Activated T-helper 2 cell treated with anti-CD3 and anti-CD28 coated beads, Interferon-gamma antibody, Interleukin-2, Interleukin-4, amounts not matched to agents 10 μg/mL and 5 μg/mL and 100 μg/mL, durations not matched to agents 14 hours and 24 hours and 36 hours (primary cell): ENCODE data around the gene UBE2V1. TPM values are rescaled to one million over a fixed set of nuclear protein-coding genes. Genes with fewer than 3 reads are reported as not detected.
A peak's percentile ranks its signal among the peaks of the same experiment; 100 is the strongest.
"Not testable (repeated sequence)": the region's sequence is repeated elsewhere in the genome, so short reads cannot be mapped to it uniquely, and the experiment has no call there.

Source experiments
- DNase-seq: peaks from one replicate; pipeline ENCODE4 v3.0.0; 2021; ENCODE audit warnings: low spot score
- H3K27ac Mint-ChIP-seq: one replicate; pipeline ENCODE4 v1.8.0; 2021; ENCODE audit warnings: mixed read lengths
- H3K27me3 Mint-ChIP-seq: one replicate; pipeline ENCODE4 v1.8.0; 2021; ENCODE audit warnings: low read depth, mixed read lengths
- H3K36me3 Mint-ChIP-seq: one replicate; pipeline ENCODE4 v1.8.0; 2021; ENCODE audit warnings: low read depth, mixed read lengths
- H3K4me1 Mint-ChIP-seq: one replicate; pipeline ENCODE4 v1.8.0; 2021; ENCODE audit warnings: low read depth, mixed read lengths
- H3K4me3 Mint-ChIP-seq: one replicate; pipeline ENCODE4 v1.8.0; 2021; ENCODE audit warnings: low read depth, mild to moderate bottlenecking, moderate library complexity, mixed read lengths
- H3K9me3 Mint-ChIP-seq: one replicate; pipeline ENCODE4 v1.8.0; 2021; ENCODE audit warnings: mixed read lengths
- intact Hi-C: fragments of 100-400 bp; cut with micrococcal nuclease; formaldehyde crosslinking; loops from one replicate; pipeline ENCODE4 v1.15.1; 2023
- total RNA-seq: library from RNA; stranded (reverse); gene quantifications from 2 replicates; pipeline ENCODE4 v1.2.3, GENCODE V29; 2022

The UBE2V1 gene
- total RNA-seq, 1 donor from 2014 or later = 174 TPM

DNA sequence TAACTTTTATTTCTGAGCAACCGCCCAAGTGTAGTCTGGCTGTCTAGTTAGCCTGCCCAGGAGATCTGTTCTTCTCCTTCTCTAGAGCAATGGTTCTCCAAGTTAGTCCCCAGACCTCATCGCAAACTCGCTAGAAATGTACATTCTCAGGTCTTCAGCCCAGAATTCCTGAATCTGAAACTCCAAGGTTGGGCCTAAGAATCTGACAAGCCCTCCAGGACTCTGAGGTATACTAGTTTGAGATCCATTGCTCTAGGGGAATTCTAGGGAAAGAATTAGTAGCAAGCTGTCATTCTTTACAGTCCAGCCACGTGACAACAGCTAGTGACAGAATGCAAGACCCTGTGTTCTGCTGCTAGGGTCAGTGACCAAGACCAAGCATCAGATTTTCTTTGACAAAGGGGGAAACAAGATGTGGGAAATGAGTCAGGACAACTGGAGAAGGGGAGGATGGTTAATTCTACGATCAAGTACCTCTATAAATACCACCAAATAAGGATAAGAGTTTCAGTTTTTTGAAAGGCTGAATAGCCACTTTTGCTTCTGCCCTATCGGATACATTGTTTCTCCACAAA lies 5.8 kb downstream of the UBE2V1 start:
- Mint-ChIP-seq H3K27me3 (no peaks in the 10 kb centered on the region), H3K9me3 (no peaks in the 10 kb centered on the region), H3K4me1 (peaks cover 56% of the 10 kb centered on the region), H3K4me3 (no peak overlapping the region), H3K36me3 (peaks cover 67% of the 10 kb centered on the region), H3K27ac (no peak overlapping the region)
- intact Hi-C loops = no loop called here
- DNase-seq = no peak

- H3K27ac Mint-ChIP-seq, intact Hi-C loops: not testable (repeated sequence)
Measured at GRCh38 chr20:50106669-50107068, 6.3 kb downstream of the UBE2V1 start.

DNA sequence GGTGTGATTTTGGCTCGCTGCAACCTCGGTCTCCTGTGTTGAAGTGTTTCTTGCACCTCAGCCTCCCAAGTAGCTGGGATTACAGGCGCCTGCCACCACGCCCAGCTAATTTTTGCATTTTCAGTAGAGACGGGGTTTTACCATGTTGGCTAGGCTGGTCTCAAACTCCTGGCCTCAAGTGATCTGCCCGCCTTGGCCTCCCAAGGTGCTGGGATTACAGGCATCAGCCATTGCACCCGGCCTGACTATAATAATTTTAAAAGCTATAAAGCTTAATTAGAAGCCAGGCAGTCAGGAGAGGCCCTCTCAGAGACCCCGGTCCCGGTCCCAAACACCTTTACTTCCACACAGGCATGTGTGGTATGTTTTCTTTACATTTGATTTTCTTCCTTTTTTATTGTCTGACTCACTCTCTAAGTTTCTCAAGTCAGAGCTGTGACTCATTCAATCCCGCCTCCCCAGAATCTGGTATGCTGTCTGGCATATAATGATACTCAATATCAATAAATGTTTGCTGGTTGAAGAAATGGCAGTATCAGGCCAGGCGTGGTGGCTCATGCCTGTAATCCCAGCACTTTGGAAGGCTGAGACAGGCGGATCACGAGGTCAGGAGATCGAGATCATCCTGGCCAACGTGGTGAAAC lies 9.4 kb downstream of the UBE2V1 start:
- H3K36me3 Mint-ChIP-seq = peaks cover 55% of the 10 kb centered on the region
- H3K9me3 Mint-ChIP-seq, H3K27ac Mint-ChIP-seq, intact Hi-C loops, H3K27me3 Mint-ChIP-seq, H3K4me3 Mint-ChIP-seq, DNase-seq: not testable (repeated sequence)
- H3K4me1 Mint-ChIP-seq = peaks cover 33% of the 10 kb centered on the region

More at GRCh38 chr20:50106669-50107068, 6.3 kb downstream of the UBE2V1 start:
- not testable (repeated sequence) for DNase-seq, H3K27me3 Mint-ChIP-seq, H3K4me3 Mint-ChIP-seq, H3K9me3 Mint-ChIP-seq
- H3K36me3 Mint-ChIP-seq = peaks cover 67% of the 10 kb centered on the region
- H3K4me1 Mint-ChIP-seq = peaks cover 56% of the 10 kb centered on the region

DNA sequence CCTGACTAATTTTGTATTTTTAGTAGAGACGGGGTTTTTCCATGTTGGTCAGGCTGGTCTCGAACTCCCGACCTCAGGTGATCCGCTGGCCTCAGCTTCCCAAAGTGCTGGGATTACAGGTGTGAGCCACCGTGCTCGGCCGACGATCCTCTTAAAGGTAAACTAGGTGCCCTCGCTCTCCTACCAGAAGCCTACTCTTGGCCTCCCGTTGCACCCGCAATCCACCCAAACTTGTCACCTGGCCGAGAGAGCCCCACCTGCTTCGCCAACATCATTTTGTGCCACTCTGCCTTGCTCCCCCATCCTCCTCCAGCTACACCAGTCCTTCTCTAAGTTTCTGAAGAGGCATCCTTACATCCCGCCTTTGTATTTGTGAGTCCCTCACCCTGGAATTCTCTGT lies 10.4 kb downstream of the UBE2V1 start:
- Mint-ChIP-seq H3K27ac (peak overlapping the region; percentile 7), H3K4me1 (peaks cover 29% of the 10 kb centered on the region), H3K36me3 (peaks cover 54% of the 10 kb centered on the region)
- H3K27me3 Mint-ChIP-seq, DNase-seq, H3K9me3 Mint-ChIP-seq, H3K4me3 Mint-ChIP-seq, intact Hi-C loops: not testable (repeated sequence)

- Mint-ChIP-seq H3K27ac (no peak overlapping the region), H3K4me3 (no peak overlapping the region), H3K9me3 (no peaks in the 10 kb centered on the region), H3K36me3 (peaks cover 50% of the 10 kb centered on the region), H3K27me3 (no peaks in the 10 kb centered on the region), H3K4me1 (peaks cover 27% of the 10 kb centered on the region)
- intact Hi-C loops = no loop called here
- no peak for DNase-seq
Measured at GRCh38 chr20:50101887-50102286, 11.1 kb downstream of the UBE2V1 start.

- Mint-ChIP-seq H3K36me3 (peaks cover 51% of the 10 kb centered on the region), H3K4me3 (no peak overlapping the region), H3K9me3 (no peaks in the 10 kb centered on the region), H3K4me1 (peaks cover 25% of the 10 kb centered on the region), H3K27me3 (no peaks in the 10 kb centered on the region), H3K27ac (no peak overlapping the region)
- DNase-seq = no peak
- intact Hi-C loops = no loop called here
Measured at GRCh38 chr20:50101281-50101680, 11.7 kb downstream of the UBE2V1 start.

GRCh38 chr20:50100552-50100951 lies 12.4 kb downstream of the UBE2V1 start:
- H3K9me3 Mint-ChIP-seq = no peaks in the 10 kb centered on the region
- DNase-seq = no peak
- intact Hi-C loops = no loop called here
- peaks cover 24% of the 10 kb centered on the region for H3K4me1 Mint-ChIP-seq
- H3K36me3 Mint-ChIP-seq = peaks cover 55% of the 10 kb centered on the region
- no peak overlapping the region for H3K27ac Mint-ChIP-seq
- no peaks in the 10 kb centered on the region for H3K27me3 Mint-ChIP-seq
- no peak overlapping the region for H3K4me3 Mint-ChIP-seq

DNA sequence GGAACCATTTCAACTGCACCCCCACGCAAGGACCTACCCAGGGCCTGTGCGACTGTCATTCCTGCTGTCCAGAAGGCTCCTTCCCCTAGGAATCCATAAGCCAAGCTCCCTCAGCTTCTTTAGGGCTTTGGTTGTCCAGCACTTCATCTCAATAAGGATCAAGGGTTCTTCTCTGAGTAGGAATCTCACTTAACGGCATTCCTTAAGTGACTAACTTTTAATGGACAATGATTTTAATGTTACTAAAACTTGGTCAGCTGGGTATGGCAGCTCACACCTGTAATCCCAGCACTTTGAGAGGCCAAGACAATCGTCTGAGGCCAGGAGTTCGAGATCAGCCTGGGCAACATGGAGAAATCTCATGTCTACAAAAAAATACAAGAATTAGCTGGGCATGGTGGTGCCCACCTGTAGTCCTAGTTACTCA lies 13.4 kb downstream of the UBE2V1 start:
- no peak overlapping the region for H3K27ac Mint-ChIP-seq
- H3K9me3 Mint-ChIP-seq = no peaks in the 10 kb centered on the region
- peaks cover 65% of the 10 kb centered on the region for H3K36me3 Mint-ChIP-seq
- intact Hi-C loops = no loop called here
- peaks cover 24% of the 10 kb centered on the region for H3K4me1 Mint-ChIP-seq
- no peak for DNase-seq
- no peaks in the 10 kb centered on the region for H3K27me3 Mint-ChIP-seq
- H3K4me3 Mint-ChIP-seq = no peak overlapping the region

DNA sequence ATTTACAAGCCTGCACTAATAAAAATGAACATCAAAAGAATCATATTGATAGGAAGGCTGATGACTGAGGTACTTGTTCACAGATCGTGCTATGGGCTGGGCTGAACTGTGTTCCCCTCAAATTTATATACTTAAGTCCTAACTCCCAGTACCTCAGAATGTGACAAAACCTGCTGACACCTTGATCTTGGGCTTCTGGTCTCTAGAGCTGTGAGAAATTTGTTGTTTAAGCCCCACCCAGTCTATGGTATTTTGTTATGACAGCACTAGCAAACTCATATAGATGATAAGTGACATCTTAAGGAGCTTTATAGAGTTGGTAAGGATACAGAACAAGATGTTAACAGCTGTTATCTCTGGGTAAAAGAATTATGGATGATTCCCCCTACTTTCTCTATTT lies 13.8 kb downstream of the UBE2V1 start:
- no peak overlapping the region for H3K4me3 Mint-ChIP-seq
- no peaks in the 10 kb centered on the region for H3K9me3 Mint-ChIP-seq
- H3K27me3 Mint-ChIP-seq = no peaks in the 10 kb centered on the region
- no peak overlapping the region for H3K27ac Mint-ChIP-seq
- intact Hi-C loops = no loop called here
- peaks cover 70% of the 10 kb centered on the region for H3K36me3 Mint-ChIP-seq
- H3K4me1 Mint-ChIP-seq = peaks cover 24% of the 10 kb centered on the region
- no peak for DNase-seq

GRCh38 chr20:50098259-50098658 lies 14.7 kb downstream of the UBE2V1 start:
- Mint-ChIP-seq H3K36me3 (peaks cover 68% of the 10 kb centered on the region), H3K4me3 (no peak overlapping the region), H3K9me3 (no peaks in the 10 kb centered on the region), H3K4me1 (peaks cover 19% of the 10 kb centered on the region), H3K27ac (no peak overlapping the region), H3K27me3 (no peaks in the 10 kb centered on the region)
- intact Hi-C loops = no loop called here
- no peak for DNase-seq

- no peak for DNase-seq
- intact Hi-C loops = no loop called here
- Mint-ChIP-seq H3K36me3 (peaks cover 69% of the 10 kb centered on the region), H3K4me3 (no peak overlapping the region), H3K9me3 (no peaks in the 10 kb centered on the region), H3K4me1 (peaks cover 19% of the 10 kb centered on the region), H3K27ac (no peak overlapping the region), H3K27me3 (no peaks in the 10 kb centered on the region)
Measured at GRCh38 chr20:50097843-50098242, 15.1 kb downstream of the UBE2V1 start.

GRCh38 chr20:50096237-50096636 lies 16.7 kb downstream of the UBE2V1 start:
- H3K9me3 Mint-ChIP-seq = no peaks in the 10 kb centered on the region
- no peak for DNase-seq
- H3K36me3 Mint-ChIP-seq = peaks cover 64% of the 10 kb centered on the region
- intact Hi-C loops = no loop called here
- no peak overlapping the region for H3K4me3 Mint-ChIP-seq
- H3K27me3 Mint-ChIP-seq = no peaks in the 10 kb centered on the region
- H3K27ac Mint-ChIP-seq = no peak overlapping the region
- H3K4me1 Mint-ChIP-seq = peaks cover 10% of the 10 kb centered on the region

DNA sequence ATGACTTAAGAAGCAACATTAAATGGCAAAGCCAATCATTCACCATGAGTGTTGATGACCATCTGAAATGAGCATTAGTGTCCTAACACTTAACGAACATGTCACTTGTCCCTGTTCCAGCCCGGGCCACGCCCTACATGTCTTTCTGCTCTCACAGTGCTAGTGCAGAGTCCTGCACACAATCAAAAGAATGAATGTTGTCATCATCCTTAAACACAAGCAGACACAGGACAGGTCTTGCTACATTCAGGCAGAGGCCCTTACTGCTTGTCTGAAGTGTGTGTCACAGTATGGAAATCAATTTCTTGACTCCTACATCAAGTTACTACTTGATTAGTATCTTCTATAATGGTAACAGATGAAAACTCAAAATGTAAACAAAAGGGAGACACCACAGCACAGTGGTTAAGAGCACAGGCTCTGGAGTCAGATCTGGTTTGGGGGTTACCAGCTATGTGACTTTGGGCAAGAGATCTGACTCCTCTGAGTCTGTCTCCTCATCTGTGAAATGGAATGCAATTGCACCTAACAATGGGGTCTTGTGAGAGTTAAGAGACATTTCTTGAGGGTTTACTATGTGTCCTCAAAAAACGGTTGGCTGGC lies 17.4 kb downstream of the UBE2V1 start:
- H3K36me3 Mint-ChIP-seq = peaks cover 64% of the 10 kb centered on the region
- H3K4me1 Mint-ChIP-seq = peaks cover 10% of the 10 kb centered on the region

More for the DNA sequence above, 17.4 kb downstream of the UBE2V1 start:
- intact Hi-C loops = no loop called here
- DNase-seq = no peak
- Mint-ChIP-seq H3K9me3 (no peaks in the 10 kb centered on the region), H3K27ac (no peak overlapping the region), H3K4me3 (no peak overlapping the region), H3K27me3 (no peaks in the 10 kb centered on the region)
